Stimulated activated naive CD8-positive, alpha-beta T cell treated with anti-CD3 and anti-CD28 coated beads, Interleukin-15, Interleukin-2, amounts not matched to agents 100 U/mL and 50 U/mL, for 24 hours (primary cell): ENCODE measurements around the gene KCNRG.
"Not testable (repeated sequence)": the region's sequence is repeated elsewhere in the genome, so short reads cannot be mapped to it uniquely, and the experiment has no call there.

Experiments
- ATAC-seq: fragments of 150-1000 bp; cut with Tn5 transposase; one replicate; pipeline ENCODE4 v1.10.0; 2021
- DNase-seq: peaks from one replicate; pipeline ENCODE4 v3.0.0; 2021

Gene KCNRG

GRCh38 chr13:50012396-50013169, 2.7 kb upstream of the KCNRG start:
- ATAC-seq (no peak), DNase-seq (no peak)

GRCh38 chr13:50014386-50014785, 858 bp upstream of the KCNRG start:
- DNase-seq (no peak), ATAC-seq (no peak)

- DNase-seq (no peak), ATAC-seq (no peak)
Measured at GRCh38 chr13:50015750-50016149, 506 bp downstream of the KCNRG start.

- ATAC-seq (no peak), DNase-seq (no peak)
Measured at GRCh38 chr13:50016444-50016843, 1.2 kb downstream of the KCNRG start.

- DNase-seq: no peak
- no peak for ATAC-seq
Measured at GRCh38 chr13:50017819-50018218, 2.6 kb downstream of the KCNRG start.

GRCh38 chr13:50025436-50025835, 10.2 kb downstream of the KCNRG start:
- DNase-seq (no peak), ATAC-seq (no peak)

GRCh38 chr13:50026788-50027473, 11.7 kb downstream of the KCNRG start:
- ATAC-seq (peak; percentile 55), DNase-seq (no peak)

GRCh38 chr13:50030315-50030714, 15.1 kb downstream of the KCNRG start:
- DNase-seq (no peak), ATAC-seq (no peak)

- DNase-seq (no peak), ATAC-seq (no peak)
Measured at GRCh38 chr13:50033725-50034124, 18.5 kb downstream of the KCNRG start.

GRCh38 chr13:50037788-50038187, 22.5 kb downstream of the KCNRG start:
- ATAC-seq (no peak), DNase-seq (no peak)

- ATAC-seq (no peak), DNase-seq (no peak)
Measured at GRCh38 chr13:50038266-50038665, 23.0 kb downstream of the KCNRG start.

GRCh38 chr13:50052478-50052877, 37.2 kb downstream of the KCNRG start:
- DNase-seq: no peak
- no peak for ATAC-seq

- ATAC-seq: no peak
- no peak for DNase-seq
Measured at GRCh38 chr13:50053844-50054243, 38.6 kb downstream of the KCNRG start.

- DNase-seq (no peak), ATAC-seq (no peak)
Measured at GRCh38 chr13:50055454-50055853, 40.2 kb downstream of the KCNRG start.

GRCh38 chr13:50060718-50061117, 45.5 kb downstream of the KCNRG start:
- ATAC-seq: no peak
- no peak for DNase-seq

- not testable (repeated sequence) for DNase-seq, ATAC-seq
Measured at GRCh38 chr13:50062336-50062735, 47.1 kb downstream of the KCNRG start.

GRCh38 chr13:50065712-50066111, 50.5 kb downstream of the KCNRG start:
- ATAC-seq (no peak), DNase-seq (no peak)

- ATAC-seq: no peak
- no peak for DNase-seq
Measured at GRCh38 chr13:50068508-50068907, 53.3 kb downstream of the KCNRG start.

GRCh38 chr13:50069261-50069660, 54.0 kb downstream of the KCNRG start:
- ATAC-seq (no peak), DNase-seq (no peak)

GRCh38 chr13:50070186-50070585, 54.9 kb downstream of the KCNRG start:
- DNase-seq (no peak), ATAC-seq (no peak)
